ENCODE measurements around the gene TOLLIP. TPM values are rescaled to one million over a fixed set of nuclear protein-coding genes. Genes with fewer than 3 reads are reported as not detected.

TOLLIP gene
- polyA plus RNA-seq, 1 donor from 2014 or later = 32.2 TPM

DNA sequence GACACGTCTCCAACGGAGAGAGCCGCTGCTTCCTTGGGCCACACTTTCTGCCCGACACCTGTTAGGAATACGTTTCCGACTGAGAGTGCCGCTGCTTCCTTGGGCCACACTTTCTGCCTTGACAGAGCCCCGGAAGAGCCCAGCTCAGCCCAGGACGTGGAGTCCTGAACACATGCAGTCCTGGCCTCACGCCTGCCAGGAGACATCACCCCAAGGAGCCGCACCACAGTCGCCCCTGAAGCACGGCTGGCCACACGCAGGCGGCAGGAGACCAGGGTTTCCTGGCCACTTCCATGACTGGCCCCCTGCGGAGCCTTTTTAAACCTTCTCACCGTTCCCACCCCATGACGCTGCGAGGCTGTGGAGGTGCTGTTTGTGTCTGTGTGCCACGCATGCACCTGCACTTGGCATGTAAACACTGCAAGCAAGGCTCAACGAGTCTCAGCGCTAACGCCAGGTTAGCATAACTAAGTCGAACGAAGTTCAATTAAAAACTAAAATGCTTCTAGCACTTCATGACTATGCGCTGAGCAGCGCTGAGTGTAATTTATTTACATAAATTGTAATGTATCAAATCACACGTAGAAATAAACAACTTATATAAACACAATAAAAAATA lies 8.8 kb downstream of the TOLLIP start:
- Mint-ChIP-seq H3K4me1 (peaks cover 0 to 22% (median 5%) of the 10 kb centered on the region in 3 donors), H3K27me3 (no peaks in the 10 kb centered on the region)

DNA sequence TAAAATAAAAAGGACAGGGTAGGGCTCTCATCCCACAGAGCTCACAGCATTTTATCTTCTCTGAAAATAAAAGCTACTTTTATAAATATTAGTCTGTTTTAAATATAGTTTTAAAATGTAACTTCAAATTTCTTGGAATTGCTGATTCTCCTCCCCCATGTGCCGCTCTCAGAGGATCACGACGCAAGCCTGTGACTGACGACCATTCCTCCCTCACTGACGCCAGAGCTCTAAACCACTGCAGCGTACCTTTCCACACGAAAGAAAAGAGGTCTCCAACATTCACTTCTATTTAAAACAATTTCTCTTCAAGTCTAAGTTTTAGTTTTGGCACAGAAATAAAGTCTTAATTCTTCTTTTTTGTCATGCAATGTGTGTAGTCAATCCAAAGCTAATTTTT lies 9.3 kb downstream of the TOLLIP start:
- Mint-ChIP-seq H3K27ac (no peak overlapping the region), H3K4me1 (peaks cover 0 to 22% (median 5%) of the 10 kb centered on the region in 3 donors), H3K9me3 (no peaks in the 10 kb centered on the region)

More for the DNA sequence above, 8.8 kb downstream of the TOLLIP start:
- Mint-ChIP-seq H3K9me3 (no peaks in the 10 kb centered on the region), H3K4me3 (no peak overlapping the region), H3K36me3 (peaks cover 2% of the 10 kb centered on the region), H3K27ac (no peak overlapping the region)

DNA sequence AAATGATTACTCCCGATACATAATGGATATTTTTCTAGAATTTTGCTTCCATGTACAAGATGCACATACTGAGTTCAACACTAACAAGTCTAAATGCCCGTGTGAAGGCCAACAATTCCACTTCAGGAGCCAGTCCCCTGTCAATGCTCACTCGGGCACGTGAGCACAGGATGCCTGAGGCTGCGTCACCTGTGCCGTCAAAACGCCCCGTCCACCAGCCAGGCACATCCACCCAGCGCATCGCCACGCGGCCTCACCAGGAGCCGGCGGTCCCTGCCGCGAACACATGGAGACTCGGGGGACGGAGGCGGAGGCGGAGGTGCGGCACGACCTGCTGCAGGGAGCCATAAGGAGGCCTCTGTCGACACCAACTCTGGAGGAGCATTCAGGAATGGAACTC lies 9.8 kb downstream of the TOLLIP start:
- no peaks in the 10 kb centered on the region for H3K36me3 Mint-ChIP-seq
- H3K27ac Mint-ChIP-seq = no peak overlapping the region
- H3K4me1 Mint-ChIP-seq = peaks cover 0 to 19% (median 5%) of the 10 kb centered on the region in 3 donors
- no peaks in the 10 kb centered on the region for H3K9me3 Mint-ChIP-seq
- no peaks in the 10 kb centered on the region for H3K27me3 Mint-ChIP-seq
- no peak overlapping the region for H3K4me3 Mint-ChIP-seq

More for the DNA sequence above, 9.3 kb downstream of the TOLLIP start:
- no peak overlapping the region for H3K4me3 Mint-ChIP-seq
- peaks cover under 1% of the 10 kb centered on the region for H3K36me3 Mint-ChIP-seq
- H3K27me3 Mint-ChIP-seq = no peaks in the 10 kb centered on the region

DNA sequence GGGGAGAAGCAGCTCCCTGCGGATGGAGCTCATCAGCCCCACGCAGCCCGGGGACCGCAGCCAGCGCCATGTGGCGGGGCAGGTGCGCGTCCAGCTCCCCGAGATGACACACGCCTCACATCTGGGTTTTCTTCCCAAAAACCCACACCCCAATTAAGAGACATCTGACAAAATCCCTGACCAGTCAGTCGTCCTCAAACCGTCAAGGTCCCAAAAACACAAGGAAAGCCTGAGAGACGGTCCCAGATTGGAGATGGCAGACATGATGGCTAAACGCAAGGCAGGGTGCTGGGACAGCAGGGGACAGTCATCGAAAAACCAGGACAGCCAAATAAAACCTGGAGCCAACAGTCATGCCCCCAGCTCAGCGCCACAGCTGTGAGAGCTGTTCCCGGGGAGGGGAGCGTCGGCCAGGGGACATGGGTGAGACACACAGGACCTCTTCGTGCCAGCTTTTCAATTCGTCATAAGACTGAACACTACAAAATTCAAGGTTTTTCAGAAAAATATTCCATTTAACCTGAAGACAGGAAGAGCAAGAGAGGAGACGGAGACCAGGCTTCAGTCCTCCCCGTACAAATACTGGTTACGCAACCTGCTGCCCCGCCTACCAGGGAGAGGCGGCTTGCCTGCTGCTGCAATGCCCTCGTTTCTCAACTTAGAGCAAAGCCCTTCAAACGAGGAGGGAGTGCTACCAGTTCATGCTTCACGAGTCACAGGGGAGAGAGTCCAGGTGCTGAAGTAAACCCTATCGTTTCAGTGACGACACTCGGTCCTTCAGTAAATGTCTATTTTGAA lies 10.5 kb downstream of the TOLLIP start:
- H3K27me3 Mint-ChIP-seq = no peaks in the 10 kb centered on the region
- H3K4me3 Mint-ChIP-seq = peak overlapping the region in 1 of 4 donors; percentile 53
- H3K4me1 Mint-ChIP-seq = peaks cover 0 to 16% (median 0%) of the 10 kb centered on the region in 3 donors
- H3K36me3 Mint-ChIP-seq = no peaks in the 10 kb centered on the region
- H3K9me3 Mint-ChIP-seq = no peaks in the 10 kb centered on the region
- H3K27ac Mint-ChIP-seq = no peak overlapping the region

DNA sequence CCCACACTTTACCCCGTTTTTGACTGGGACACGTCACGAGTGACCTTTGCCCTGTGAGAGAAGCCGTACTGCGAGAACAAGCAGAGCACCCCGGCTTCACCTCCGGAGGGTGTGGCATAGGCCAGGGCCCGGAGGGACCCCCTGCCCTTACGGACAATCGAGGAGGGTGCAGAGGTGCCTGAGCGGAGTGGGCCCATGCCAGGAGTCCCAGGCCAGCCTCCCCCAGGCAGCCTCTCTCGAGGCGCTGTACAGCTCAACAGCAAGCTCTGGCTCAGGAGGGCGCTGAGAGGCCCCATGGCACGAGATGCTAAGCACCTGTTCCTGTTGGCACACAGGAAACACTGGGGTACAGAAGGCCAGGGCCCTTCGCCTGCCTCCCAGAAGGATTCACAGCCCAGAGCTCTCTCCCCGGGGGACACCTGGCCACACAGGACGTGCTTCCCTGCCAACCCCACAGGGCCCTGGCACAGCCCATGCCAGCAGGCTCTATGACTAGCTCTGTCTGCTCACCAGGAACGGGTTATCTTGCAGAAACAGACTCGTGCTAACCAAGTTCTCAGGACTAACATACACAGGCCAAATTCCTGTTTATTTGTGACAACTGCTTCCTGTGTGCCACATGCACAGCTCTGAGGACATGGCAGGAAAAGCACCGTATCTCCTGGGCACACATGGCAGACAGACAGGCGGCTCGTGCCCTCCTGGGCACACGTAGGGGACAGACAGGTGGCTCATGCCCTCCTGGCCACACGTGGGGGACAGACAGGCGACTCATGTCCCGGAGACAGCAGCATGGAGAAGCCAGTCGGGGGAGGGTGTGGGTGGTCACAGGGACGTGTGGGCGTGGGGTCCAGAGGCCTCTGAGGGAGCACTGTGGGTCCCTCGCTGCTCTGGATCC lies 11.6 kb downstream of the TOLLIP start:
- Mint-ChIP-seq H3K9me3 (no peaks in the 10 kb centered on the region), H3K4me3 (no peak overlapping the region), H3K36me3 (no peaks in the 10 kb centered on the region), H3K27ac (no peak overlapping the region), H3K4me1 (peaks cover 0 to 10% (median 0%) of the 10 kb centered on the region in 3 donors), H3K27me3 (no peaks in the 10 kb centered on the region)

DNA sequence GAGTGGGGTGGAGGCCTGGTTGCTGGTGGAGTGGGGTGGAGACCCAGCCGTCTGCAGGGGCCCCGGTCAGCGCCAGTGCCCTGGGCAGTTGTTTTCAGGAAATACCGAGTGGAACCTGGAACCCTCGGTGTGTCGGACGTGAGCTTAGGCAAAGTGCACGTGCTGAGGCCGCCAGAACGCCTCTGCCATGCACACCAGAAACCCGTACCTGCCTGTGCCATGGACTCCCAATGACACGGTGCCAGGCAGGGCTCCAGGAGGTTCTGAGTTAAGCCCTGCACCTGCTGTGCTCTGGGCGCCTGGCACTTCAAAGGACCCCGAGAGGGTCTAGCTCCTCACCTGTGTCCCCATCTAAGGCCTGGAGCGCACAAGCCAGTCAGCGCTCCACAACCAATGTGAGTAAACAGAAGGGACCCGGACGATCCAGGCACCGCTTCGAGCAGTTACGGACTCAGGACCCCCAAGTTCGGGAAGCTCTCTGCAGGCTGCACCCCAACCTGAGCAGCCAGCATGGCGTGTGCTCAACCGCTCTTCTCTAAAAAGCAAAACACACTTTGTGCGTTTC lies 12.3 kb downstream of the TOLLIP start:
- H3K27me3 Mint-ChIP-seq = no peaks in the 10 kb centered on the region
- no peak overlapping the region for H3K4me3 Mint-ChIP-seq
- no peaks in the 10 kb centered on the region for H3K36me3 Mint-ChIP-seq
- peaks cover 0 to 8% (median 0%) of the 10 kb centered on the region in 3 donors for H3K4me1 Mint-ChIP-seq
- H3K27ac Mint-ChIP-seq = no peak overlapping the region
- no peaks in the 10 kb centered on the region for H3K9me3 Mint-ChIP-seq

DNA sequence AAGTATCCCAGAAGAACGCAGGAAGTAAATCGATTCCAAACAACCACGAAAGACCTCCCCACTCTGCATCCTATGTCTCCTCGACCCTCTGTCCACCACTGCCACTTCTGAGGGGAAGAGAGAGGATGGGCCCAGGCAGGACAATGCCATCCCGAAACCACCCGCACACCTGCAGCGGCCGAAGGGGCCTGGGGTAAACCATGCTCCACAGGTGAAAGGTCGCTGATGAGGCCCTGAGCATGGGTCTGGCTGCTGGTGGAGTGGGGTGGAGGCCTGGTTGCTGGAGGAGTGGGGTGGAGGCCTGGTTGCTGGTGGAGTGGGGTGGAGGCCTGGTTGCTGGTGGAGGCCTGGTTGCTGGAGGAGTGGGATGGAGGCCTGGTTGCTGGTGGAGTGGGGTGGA lies 13.1 kb downstream of the TOLLIP start:
- H3K27me3 Mint-ChIP-seq = no peaks in the 10 kb centered on the region
- peaks cover 0 to 8% (median 0%) of the 10 kb centered on the region in 3 donors for H3K4me1 Mint-ChIP-seq
- H3K27ac Mint-ChIP-seq = no peak overlapping the region

DNA sequence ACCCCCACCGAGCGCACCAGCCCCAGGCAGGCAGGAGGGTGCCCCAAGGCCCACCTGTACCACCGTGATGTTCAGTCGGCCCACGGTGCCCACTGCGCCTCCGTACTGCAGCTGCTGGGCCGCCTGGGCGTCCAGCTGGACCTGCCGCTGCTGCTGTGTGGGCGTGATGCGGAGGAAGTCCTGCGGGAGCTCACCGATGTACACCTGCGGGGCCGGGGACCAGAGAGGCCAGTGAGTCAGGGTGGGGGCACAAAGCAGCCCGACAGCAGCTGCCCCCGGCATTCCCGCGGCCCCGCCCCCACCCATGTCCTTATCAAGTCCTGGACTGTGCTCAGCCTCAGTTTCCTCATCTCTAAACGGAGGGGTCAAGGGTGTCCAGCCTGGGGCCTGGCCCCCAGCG lies 13.8 kb downstream of the TOLLIP start:
- H3K36me3 Mint-ChIP-seq = peaks cover 2% of the 10 kb centered on the region
- no peaks in the 10 kb centered on the region for H3K27me3 Mint-ChIP-seq
- H3K4me3 Mint-ChIP-seq = no peak overlapping the region
- peaks cover 0 to 8% (median 0%) of the 10 kb centered on the region in 3 donors for H3K4me1 Mint-ChIP-seq
- H3K9me3 Mint-ChIP-seq = no peaks in the 10 kb centered on the region
- H3K27ac Mint-ChIP-seq = no peak overlapping the region

More for the DNA sequence above, 13.1 kb downstream of the TOLLIP start:
- no peak overlapping the region for H3K4me3 Mint-ChIP-seq
- H3K36me3 Mint-ChIP-seq = no peaks in the 10 kb centered on the region
- no peaks in the 10 kb centered on the region for H3K9me3 Mint-ChIP-seq

DNA sequence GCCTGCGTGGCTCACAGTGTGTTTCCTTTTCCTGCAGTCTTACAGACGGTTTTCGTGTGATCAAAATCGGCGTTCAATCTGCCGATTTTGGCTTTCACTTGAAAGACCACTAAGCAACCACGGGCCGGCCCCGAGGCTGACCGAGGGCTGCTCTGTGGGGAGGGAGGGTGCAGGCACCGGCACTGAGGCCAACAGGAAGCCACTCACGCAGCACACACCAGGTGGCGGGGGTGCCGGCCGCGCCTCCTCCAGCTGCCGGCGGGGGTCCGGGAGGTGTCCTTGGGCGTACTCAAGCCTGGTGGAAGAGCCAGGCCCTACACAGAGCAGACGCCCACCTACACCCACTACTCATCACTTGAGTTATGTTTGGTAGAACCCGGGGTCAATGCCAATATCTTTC lies 14.3 kb downstream of the TOLLIP start:
- H3K4me3 Mint-ChIP-seq = no peak overlapping the region
- H3K4me1 Mint-ChIP-seq = peaks cover 0 to 4% (median 0%) of the 10 kb centered on the region in 3 donors
- H3K9me3 Mint-ChIP-seq = no peaks in the 10 kb centered on the region
- no peak overlapping the region for H3K27ac Mint-ChIP-seq
- H3K36me3 Mint-ChIP-seq = peaks cover 2% of the 10 kb centered on the region
- no peaks in the 10 kb centered on the region for H3K27me3 Mint-ChIP-seq

DNA sequence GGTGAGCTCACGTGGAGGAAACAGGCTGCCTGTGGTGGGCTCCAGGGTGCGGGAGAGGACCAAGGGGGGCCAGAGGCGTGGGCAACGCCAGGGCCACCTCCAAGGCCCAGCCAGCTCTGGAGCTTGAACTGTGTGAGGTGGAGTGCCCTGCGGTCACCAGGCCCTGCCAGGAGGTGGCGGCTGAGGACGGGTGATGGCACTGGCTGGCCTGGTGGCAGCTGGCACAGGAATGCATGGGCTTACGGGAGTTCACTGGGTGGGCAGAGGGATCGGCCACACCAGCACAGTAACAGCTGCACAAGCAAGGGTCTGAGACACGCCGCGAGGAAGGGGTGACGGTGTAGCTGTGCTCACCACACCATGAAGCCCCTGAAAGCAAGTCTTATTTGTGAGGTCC lies 15.8 kb downstream of the TOLLIP start:
- H3K27me3 Mint-ChIP-seq = no peaks in the 10 kb centered on the region
- H3K9me3 Mint-ChIP-seq = no peaks in the 10 kb centered on the region
- peaks cover 0 to 2% (median 0%) of the 10 kb centered on the region in 3 donors for H3K4me1 Mint-ChIP-seq
- H3K36me3 Mint-ChIP-seq = peaks cover 2% of the 10 kb centered on the region
- H3K4me3 Mint-ChIP-seq = no peak overlapping the region
- H3K27ac Mint-ChIP-seq = no peak overlapping the region

DNA sequence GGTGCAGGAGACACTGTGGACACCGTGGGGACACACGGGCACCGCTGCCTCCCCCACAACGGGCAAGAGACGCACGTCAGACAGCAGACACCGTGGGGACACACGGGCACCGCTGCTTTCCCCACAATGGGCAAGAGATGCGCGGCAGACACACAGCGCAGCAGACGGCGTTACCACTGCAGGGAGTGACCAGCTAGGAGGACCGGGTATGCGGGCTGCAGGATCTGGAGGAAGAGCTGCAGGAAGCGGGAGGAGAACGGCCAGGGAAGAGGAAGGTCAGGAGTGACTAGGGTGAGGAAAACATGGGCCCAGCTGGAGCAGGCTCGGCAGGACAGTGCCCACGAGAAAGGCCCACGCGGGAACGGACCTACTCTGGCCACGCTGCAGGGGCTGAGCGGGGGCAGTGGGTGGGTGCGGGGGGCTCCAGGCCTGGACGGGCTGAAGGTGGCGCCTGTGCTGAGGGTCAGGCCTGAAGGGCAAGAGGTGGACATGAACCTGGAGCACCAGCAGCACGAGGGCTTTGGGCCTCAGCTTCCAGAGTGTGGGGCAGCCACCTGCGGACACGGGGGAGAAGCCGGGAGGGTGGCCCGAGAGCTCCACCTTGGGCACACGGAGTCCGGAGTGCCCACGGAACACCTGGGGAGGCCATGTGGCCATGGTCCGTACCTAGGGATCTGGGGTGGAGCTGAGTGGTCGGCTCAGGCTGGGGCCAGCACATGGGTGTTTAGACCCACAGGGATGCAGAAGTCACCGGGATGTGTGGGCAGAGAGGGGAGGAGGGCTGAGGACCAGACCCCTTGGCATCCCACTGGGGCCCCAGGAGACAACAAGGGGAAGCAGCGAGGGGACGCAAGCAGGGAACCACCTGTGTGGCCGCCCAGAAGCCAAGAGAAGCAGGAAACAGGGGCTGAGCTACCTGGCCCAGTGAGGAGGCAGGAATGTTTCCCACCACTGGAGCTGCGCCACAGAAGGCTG lies 16.5 kb downstream of the TOLLIP start:
- peaks cover 0 to 2% (median 0%) of the 10 kb centered on the region in 3 donors for H3K4me1 Mint-ChIP-seq
- no peaks in the 10 kb centered on the region for H3K9me3 Mint-ChIP-seq
- peaks cover 2% of the 10 kb centered on the region for H3K36me3 Mint-ChIP-seq
- H3K27ac Mint-ChIP-seq = peak overlapping the region in 1 of 3 donors; percentile 61
- no peaks in the 10 kb centered on the region for H3K27me3 Mint-ChIP-seq
- no peak overlapping the region for H3K4me3 Mint-ChIP-seq

DNA sequence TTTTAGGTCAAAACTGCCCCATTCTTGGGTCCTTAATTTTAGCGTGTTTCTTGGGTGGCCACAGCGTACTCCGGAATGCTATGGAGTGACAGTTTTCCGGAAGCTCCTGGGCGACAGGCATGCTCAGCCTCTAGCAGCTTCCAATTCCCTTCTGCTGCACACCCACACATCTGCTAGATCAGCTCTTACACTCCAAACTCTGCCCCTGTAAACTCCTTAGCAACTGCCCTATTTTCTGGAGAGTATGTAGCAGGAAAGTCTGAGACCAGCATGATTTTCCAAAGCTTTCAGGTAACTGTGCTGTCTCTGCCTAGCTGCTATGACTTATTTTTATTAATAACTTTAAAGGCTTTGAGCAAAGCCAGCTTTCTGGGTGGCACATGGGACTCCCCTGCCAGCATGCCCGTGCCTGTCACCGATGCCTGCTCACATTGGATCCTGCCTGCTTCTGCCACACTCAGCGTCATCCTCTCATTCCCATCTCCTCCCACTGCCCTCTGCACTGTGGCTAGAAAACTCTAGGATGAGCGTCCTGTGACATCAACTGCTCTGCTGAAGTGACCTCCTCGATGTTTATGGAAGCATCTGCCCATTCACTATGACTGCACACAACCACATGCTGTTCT lies 17.3 kb downstream of the TOLLIP start:
- H3K4me3 Mint-ChIP-seq = peak overlapping the region in 1 of 4 donors; percentile 39

DNA sequence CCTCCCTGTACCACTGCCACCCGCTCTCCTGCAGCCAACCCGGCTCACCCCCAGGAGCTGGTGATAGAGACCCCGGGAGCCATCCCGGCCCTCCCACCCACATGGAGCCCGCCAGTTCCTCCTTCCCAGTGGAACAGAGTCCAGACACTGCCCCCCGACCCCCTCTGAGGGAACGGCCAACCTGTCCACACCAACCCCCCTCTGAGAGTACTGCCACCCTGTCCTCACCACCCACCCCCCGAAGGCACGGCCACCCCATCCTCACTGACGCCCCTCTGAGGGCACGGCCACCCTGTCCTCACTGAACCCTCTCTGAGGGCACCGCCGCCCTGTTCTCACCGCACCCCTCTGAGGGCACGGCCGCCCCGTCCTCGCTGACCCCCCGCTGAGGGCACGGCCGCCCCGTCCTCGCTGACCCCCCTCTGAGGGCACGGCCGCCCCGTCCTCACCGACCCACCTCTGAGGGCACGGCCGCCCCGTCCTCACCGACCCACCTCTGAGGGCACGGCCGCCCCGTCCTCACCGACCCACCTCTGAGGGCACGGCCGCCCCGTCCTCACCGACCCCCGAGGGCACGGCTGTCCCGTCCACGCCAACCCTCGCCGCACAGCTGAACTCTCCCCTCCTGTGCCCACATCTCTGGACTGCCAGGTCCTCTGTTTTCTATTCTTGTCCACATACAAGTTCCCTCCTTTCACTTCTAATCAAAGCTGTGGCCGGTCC lies 18.0 kb downstream of the TOLLIP start:
- Mint-ChIP-seq H3K4me1 (peaks cover 0 to 2% (median 0%) of the 10 kb centered on the region in 3 donors), H3K27me3 (no peaks in the 10 kb centered on the region), H3K4me3 (no peak overlapping the region), H3K27ac (no peak overlapping the region), H3K36me3 (peaks cover 2% of the 10 kb centered on the region), H3K9me3 (no peaks in the 10 kb centered on the region)

More for the DNA sequence above, 17.3 kb downstream of the TOLLIP start:
- no peak overlapping the region for H3K27ac Mint-ChIP-seq
- H3K27me3 Mint-ChIP-seq = no peaks in the 10 kb centered on the region
- peaks cover 0 to 2% (median 0%) of the 10 kb centered on the region in 3 donors for H3K4me1 Mint-ChIP-seq
- no peaks in the 10 kb centered on the region for H3K9me3 Mint-ChIP-seq
- peaks cover 2% of the 10 kb centered on the region for H3K36me3 Mint-ChIP-seq

Measured in IgD-negative memory B cell (primary cell).